Amygdala (tissue), 56 donors: Measurements from ENCODE around the gene KLHL30.

Source experiments
- DNase-seq, 56 donors: peaks; one replicate each; lab custom pipeline; 2025; lab: John Stamatoyannopoulos, UW

The KLHL30 gene

DNA sequence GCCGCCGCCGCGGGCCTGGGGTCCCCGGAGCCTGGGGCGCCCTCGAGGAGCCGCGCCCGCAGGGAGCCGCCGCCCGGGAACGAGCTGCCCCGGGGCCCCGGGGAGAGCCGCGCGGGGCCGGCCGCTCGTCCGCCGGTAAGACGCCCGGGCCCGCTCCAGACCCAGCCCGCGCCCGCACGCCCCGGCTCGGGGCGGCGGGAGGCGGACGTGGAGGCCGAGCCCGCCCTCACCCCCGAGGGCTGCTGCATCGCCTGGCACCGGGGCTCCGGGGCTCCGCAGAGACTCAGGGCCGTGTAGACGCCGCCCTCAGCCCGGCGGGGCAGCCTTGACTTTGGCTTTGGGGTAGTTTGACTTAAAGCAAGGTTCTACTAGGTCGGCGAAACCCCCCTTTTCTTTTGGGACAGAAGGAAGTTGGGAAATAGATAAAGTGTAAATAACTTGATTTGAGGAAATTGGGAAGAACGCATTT lies 20.6 kb downstream of the KLHL30 start:
- no peak for DNase-seq

DNA sequence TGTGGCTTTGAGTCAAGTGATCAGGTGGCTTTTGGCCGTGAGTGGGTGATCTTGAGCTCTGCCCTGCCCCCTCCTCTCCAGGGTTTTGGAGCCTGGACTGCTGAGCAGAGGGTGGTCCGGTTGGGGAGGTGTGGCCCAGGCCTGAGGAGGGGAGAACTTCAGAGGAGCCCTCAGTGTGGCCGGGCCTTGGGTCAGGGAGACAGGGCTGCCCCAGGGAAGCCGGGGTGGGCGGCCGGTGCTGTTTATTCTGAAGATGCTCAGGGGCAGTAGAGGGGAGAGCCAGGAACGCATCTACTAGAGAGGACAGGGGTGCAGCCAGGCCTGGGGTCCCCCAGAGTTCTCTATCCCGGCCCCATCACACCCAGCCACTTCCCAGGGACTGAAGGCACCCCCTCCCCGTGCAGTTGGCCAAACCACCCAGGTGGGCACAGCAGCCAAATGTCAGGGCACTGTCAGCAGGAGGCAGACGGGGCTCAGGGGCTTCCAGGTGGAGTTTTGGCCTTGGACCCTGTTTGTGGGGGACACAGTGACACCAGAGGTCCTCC lies 21.3 kb downstream of the KLHL30 start:
- DNase-seq = no peak

DNA sequence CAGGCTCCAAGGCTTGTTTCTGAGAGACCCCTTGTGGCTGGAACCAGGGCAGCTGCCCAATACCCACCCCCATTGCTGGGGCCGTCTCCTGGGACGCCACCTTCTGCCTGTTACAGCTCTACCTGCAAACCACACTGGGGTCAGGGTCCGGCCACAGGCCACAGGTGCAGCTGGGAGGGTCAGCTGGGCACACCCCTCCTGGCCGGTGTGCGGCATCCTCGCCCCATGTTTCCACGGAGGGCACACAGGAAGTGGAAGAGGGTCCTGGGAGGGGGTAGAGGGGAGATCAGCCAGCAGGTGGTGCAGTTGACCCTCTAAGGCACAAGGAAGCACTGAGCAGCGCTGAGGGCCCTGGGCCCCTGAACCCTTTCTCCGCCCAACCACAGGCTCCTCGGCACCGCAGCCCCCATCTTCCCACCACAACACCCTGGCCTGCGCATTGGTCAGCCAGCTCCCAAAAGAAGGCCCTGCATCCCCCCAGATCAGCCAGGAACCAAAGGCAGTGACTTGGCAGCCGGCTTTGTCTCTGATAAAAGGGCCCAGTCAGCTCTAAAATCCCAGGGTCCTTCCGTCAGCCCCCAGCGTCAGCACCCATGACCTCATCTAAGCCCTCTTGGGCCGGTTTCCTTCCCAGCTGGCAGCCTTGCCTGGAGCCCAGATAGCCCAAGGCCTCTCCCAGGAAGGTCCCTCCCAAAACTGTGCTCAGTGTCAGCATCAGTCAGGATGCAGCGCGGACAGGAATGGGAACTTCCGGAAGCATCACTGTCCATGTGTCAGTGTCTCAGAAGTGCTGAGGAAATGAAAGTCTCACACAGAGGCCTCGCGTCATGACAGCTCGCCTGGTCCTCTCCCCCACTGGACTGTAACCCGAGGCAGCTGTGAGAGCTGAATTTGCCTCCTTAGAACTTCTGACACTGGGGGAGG lies 22.0 kb downstream of the KLHL30 start:
- peak in 7 of 56 donors; percentile 8 to 47 (median 34) for DNase-seq

DNA sequence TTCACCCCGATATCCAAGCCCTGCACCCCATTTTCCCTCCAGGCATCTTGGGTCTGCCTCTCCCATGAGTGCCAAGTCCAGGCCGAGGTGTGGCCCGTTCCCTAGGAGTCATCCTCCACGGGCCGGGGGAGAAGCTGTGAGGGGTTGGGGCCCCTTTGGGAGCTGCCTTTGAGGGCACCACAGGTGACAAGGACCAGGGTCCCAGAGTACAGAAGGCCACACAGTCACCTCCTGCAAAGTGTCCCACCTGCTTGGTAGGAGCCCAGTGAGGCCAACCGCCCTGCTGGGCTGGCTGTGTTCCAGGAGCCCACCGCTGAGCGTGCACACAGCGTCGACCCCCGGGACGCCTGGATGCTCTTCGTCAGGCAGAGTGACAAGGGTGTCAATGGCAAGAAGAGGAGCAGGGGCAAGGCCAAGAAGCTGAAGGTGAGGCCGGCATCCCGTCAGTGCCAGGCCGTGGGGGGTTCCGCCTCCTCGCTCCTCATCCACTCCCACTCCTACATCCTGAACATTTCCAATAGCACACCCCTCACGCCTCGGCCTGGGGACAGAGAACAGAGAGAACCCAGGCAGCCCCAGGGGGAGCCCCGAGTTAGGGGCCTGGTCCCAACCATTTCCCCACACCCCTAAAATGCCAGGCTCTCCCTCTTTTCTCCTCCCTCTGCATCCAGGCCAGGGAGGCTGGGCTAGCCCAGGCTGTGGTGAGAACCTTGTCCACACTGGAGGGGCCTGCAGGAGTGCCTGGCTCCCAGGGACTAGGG lies 23.0 kb downstream of the KLHL30 start:
- no peak for DNase-seq

DNA sequence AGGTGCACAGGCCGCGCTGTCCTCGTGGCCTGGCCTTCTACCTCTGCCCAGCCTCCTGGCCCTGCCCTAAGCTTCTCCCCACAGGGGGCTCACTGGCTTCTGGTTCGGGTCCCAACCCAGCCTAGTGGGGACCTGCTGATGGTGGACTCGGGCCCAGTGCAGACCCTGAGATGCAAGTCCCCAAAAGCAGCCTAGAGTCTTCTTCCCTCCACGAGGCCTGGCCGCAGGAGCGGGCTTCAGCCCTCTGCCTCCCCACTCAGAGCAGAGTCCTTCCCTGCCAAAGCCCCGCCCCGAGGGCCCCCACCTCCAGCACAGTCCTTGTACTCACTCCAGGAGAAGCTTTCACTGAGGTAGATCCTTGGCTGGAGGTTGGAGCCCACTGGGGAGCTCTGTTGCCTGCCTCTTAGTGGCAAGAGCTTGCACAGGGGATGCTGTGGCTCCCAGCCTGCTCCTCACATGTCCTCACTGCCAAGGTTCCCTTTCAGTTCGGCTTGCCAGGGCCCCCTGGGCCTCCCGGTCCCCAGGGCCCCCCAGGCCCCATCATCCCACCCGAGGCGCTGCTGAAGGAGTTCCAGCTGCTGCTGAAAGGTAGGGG lies 23.9 kb downstream of the KLHL30 start:
- DNase-seq = no peak

DNA sequence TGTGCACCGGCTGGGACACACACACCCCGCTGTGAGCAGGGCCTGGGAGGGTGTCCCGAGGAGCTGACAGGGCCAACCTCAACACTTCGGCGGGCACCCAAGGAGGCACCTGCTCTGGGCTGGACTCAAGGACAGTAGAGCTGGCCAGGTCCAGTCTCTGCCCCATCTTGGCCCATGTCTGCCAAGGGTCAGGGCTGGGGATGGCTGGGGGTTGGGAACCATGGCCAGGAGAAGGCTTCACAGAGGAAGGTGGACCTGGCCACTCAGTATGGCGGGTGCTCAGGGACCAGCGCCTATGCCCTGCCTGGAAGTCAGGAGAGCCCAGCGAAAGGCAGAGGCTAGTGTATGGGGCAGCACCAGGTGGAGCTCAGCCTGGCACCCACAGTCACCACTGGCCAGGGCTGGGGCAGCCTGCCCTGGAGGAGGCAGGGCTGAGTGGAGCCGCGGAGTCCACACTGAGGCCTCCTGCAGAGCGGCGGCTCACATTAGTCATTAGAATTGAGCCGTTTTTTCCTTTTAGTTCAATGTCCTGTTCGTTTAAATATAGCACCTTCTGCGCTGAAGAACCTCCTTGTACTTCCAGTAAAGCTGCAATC lies 24.5 kb downstream of the KLHL30 start:
- no peak for DNase-seq

DNA sequence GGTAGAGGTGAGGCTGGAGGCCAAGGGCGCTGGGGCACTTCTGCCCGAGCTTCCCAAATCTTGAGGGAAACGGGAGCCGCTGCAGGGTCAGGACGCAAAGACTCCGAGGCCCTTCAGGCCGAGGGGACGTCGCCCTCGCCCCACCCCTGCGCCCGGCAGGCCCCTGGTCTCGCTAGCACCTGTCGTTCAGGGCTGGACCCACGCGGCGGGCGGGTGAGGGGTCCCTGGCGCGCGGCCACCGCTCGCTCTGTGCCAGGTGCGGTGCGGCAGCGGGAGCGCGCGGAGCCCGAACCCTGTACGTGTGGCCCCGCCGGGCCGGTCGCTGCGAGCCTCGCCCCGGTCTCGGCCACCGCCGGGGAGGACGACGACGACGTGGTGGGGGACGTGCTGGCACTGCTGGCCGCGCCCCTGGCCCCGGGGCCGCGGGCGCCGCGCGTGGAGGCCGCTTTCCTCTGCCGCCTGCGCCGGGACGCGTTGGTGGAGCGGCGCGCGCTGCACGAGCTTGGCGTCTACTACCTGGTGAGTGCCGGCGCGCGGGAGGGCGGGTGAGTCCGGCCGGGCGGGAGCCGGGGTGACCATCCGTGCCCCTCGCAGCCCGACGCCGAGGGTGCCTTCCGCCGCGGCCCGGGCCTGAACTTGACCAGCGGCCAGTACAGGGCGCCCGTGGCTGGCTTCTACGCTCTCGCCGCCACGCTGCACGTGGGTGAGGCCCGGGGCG lies 25.2 kb downstream of the KLHL30 start:
- no peak for DNase-seq

DNA sequence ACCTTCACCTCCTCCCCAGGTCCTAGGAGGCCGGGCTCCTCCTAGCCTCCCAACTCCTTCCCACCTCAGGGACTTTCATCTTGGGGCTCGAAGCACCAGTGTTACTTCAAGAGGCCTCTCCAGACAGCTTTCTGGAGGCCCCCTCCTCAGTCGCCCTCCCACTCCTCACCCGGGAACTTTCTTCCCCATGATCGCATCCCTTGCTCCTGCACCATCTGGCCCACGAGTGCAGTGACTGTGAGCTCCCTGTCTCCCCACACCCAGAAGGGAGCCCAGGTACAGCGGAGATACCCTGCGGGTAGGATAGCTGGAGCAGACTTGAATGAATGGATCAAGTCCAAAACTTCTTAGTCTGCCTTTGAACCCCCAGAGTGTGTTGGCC lies 26.4 kb downstream of the KLHL30 start:
- DNase-seq = no peak

DNA sequence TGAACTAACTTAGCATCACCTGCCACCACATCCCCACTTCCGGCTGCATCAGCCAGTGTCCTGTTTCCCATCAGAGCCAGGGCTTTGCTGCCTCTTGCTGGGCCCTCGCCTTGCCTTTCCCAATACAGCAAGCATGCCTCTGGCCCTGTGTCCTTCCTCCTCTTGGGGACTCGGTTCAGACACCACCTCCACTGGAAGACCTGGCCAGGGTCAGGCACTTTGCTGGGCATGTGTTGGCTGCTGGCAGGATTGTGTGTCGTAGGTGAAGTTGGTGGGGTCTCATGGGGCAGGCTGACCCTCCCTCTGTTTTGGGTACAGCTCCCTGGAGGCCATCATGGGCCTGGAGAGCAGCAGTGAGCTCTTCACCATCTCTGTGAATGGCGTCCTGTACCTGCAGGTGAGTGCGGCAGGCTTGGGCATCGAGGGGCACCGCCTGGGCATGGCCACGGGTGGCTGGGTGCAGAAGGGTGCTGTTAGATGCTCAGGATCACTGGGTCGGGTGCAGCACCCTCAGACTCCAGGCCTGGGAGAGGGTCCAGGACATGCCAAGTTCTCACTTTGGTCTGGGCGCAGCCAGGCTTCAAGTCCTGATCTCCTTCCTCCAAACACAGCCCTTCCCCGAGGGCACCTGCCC lies 26.9 kb downstream of the KLHL30 start:
- DNase-seq = no peak

DNA sequence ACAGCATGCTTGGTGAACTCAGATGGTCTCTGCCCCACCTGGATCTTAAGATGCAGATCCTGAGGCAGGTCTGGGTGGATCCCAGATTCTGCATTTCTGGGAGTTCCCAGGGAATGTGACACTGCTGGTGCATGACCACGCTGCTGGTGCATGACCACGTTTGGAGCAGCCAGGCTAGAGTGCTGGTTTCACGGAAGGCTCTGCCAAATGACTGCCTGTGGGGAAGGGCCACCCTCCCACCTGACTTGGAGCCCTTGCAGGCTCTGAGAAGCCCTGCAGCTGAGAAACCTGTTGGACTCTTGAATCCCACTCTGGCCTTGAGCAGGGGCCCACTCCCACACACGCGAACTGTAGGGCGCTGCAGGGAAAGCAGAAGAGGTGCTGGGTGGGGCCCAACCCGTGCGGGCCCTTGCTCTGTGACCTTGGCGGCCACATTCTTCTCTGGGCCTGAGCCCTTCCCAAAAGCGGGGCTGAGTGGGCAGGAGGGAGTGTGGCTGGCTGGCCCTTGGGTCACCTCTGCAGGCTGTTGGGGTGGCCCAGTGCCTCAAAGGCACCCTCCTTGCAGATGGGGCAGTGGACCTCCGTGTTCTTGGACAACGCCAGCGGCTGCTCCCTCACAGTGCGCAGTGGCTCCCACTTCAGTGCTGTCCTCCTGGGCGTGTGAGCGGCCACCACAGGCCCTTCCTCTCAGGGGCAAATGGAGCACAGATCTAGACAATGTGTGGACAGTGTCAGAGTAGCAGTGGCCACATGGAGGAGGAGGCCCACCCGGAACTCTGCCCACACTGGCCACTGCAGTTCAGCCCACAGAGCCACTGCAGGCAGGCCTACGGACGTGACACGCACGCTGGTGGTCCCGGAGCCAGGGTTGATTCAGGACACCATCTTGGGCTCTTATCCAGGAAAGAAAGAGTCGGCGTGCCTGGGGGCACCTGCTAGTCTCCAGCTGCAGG lies 28.2 kb downstream of the KLHL30 start:
- no peak for DNase-seq

DNA sequence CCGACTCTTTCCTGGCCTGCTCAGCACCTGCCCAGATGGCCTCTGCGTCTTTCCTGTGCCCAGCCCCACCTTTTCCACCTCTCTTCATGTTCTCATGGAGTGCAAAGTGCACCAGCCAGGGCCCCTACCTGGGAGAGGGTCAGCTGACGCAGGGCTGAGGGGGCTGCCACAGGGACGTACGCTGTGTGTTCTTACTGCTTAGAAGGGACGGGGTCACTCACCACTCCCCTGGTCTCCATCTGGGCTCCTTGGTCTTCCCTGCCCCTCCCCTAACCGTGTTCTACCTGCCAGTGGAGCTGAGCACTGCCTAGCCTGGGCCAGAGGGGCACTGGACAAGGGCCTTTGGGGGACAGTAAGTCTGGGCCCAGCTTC lies 28.9 kb downstream of the KLHL30 start:
- no peak for DNase-seq

DNA sequence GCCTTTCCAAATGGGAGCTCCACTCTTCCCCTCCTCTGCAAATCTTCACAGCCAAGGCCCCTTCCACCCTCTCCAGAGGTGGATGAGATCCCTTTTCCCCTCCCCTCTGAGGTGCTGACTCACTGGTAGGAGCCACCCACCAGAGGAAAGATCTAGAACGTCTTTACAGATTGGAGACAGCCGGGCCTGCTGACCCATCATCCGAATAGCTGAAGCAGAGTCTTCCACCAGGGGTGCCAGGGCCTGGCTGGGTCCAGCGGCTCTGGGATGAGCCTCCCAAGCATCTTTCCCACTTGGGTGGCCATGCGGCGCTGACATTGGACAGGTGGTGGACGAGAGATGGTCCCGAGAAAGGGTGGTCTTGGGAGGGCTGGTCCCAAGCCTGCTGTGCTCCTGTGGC lies 29.3 kb downstream of the KLHL30 start:
- no peak for DNase-seq

DNA sequence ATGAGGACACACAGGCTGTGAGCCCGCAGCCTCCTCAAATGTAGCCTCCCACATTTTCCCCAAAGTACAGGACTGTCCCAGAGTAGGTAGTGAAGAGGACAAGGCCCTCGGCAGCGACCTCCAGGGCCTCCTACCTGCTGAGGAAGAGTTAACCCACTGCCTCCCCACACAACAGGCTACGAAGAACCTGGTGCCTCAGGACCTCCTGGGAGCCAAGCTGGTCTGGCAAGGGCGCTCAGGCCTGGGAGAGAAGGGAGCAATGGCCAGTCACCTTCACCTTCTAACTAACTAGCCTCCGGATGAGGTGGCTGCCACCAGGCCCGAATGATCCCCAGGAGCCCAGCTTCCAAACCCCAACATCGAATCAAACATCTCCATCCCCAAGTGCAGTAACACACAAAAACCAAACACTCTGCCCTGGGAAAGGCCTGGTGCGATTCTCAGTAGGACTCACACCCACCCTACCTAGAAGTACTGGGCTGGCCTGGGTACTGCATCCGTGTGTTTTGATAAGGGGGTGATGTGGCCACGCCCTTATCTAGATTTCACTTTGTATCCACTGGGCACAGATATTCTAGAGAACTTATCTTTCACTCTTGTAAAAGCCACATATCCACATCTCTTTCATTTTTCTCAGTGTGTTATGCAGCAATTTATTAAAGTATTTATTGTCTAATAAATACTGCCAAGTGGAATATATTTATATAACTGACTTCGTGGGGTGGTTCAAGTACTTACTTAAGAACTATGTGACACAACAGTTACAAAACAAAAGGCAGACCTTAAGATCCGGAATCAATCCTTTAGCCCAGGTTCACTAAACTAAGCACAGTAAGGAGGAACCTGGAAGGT lies 30.0 kb downstream of the KLHL30 start:
- DNase-seq = no peak

DNA sequence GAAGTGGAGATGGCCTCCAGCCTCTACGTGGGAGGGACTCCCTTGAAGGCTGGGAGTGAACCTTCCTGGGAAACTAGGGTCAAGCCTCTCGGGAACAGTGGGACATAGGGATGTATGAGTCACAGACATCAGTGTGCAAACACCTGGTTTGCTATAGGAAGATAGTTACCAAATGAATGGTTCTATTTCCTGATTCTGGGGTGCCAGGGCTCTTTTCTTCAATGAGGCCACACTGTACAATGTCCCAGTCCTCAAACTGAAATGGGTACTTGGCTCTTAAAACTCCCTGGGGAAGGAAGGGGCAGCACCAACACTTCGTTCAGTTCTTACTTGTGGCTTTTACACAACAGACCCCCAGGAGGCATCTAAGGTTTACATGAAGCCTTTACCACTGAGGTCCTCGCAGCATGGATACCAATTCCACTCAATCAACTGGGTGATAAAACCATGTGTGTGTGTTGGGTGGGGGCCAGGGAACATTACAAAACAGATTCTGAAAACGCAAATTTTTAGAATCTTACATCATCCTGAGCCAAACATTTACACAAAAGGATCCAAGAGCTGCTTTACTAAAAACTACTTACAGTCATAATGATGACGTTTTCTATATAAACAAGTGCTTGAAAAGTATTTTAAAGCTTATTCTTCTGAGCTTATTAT lies 30.7 kb downstream of the KLHL30 start:
- DNase-seq = no peak

DNA sequence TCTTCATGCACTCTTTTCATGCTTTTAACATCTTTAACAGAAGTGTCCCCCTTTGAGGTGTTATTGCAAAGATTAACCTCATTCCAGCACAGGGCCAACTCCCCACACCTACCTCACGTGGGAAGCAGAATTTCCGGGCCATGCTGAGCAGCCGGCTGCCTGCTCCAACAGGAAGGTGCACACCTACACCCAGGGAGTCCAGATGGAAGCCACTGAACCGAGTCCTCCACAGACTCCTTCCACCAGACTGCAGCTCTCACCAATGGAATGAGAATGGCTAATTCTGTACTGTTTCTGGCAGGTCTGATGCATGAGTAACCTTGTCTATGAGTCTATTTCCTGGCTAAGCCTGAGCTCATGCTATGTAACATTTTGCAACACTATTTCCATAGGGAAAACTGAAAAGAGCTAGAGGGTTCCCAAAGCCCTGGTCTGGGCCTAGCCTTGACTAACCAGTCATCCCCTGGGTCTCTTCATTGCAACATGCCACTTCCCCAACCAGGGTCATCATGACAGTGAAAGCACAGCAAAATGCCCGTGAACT lies 31.3 kb downstream of the KLHL30 start:
- peak in 9 of 56 donors; percentile 10 to 53 (median 31) for DNase-seq

DNA sequence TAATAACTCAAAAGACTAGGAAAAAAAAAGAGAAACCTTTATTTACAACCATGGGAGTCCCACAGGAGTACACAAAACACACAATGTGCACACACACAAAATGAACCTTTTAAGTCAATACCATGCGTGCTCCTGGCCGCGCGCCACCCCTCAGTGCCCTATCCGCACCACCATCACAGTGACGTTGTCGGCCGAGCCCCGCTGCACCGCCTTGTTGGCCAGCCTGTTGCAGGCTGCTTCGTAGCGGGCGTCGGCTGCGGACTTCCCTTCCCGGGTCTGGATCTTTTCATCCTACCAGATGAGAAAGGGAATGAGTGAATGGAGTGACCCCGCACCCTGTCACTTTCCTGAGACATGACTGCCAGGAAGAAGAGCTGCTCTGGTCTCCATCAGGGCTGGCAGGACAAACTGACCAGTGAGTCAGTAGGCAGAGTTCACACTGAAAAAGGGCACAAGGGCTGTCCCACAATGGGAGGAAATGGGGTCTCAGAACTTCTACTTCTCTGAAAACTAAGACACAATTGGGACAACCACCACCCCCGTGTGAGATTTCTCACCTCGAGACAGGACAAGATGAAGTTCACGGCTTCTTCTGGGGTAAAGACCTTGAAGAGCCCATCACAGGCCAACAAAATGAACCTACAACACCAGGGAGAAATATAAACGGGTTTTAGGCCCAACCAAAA lies 32.1 kb downstream of the KLHL30 start:
- no peak for DNase-seq
